HL-60 (cell line): Measurements from ENCODE around the gene UMPS.
"Not testable (repeated sequence)": the region's sequence is repeated elsewhere in the genome, so short reads cannot be mapped to it uniquely, and the experiment has no call there.

Experiments
- DNase-seq, 2 experiments: peaks; one replicate each; pipeline ENCODE4 v3.0.0-alpha.2; 2010 to 2020; ENCODE audit warnings: low read depth in 1 of 2, low spot score in 1 of 2
- H3K27ac ChIP-seq: fragments of 250-450 bp; sonication (Bioruptor Pico); replicated peaks from 2 replicates; pipeline ENCODE4 v1.5.1; 2020; ENCODE audit warnings: mild to moderate bottlenecking, moderate library complexity
- H3K27me3 ChIP-seq: fragments of 250-450 bp; sonication (Bioruptor Pico); 2 replicates; pipeline ENCODE4 v1.5.1; 2021; ENCODE audit warnings: mild to moderate bottlenecking, moderate library complexity; ENCODE audit not compliant: insufficient read depth, poor library complexity, severe bottlenecking
- H3K4me3 ChIP-seq: replicated peaks from 2 replicates; pipeline ENCODE4 v1.5.1; 2011; ENCODE audit warnings: mild to moderate bottlenecking, control low read depth, low read length; ENCODE audit not compliant: insufficient read depth
- GABPA ChIP-seq: IDR thresholded peaks from 2 replicates; pipeline ENCODE4 v1.6.1; 2012; ENCODE audit warnings: low read depth
- POLR2AphosphoS5 ChIP-seq: IDR thresholded peaks from 2 replicates; pipeline ENCODE4 v1.6.1; 2012; ENCODE audit warnings: low read depth
- SPI1 ChIP-seq: IDR thresholded peaks from 2 replicates; pipeline ENCODE4 v1.6.1; 2012; ENCODE audit warnings: low read depth, mild to moderate bottlenecking, borderline replicate concordance
- TF ChIP-seq, protein P1 (sequence below): IDR thresholded peaks from 2 replicates; pipeline ENCODE4 v1.6.1; 2012; ENCODE audit warnings: low read depth; ENCODE audit not compliant: insufficient replicate concordance
- TF ChIP-seq, protein P2 (sequence below): IDR thresholded peaks from one replicate; pipeline ENCODE4 v1.5.1; 2011; ENCODE audit warnings: low read length, control low read depth, inconsistent platforms; ENCODE audit not compliant: insufficient read depth

UMPS gene

DNA sequence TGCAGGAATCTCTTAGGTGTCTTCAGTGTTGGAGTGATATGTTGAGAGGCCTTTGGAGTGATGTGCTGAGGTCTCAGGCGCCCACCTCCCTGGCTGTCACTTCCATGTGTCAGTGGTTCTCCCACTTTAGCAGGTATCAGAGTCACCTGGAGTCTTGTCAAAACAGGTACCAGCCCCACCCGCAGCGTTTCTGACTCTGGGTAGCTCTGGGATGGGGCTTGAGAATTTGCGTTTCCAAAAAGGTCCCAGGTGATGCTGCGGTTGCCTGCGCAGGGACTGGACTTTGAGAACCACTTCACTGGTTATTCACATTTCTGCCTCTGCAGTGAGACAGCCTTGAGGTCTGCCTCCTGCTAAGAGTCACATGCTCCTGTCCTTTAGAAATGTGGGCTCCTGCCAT, 15.5 kb downstream of the UMPS start:
- H3K27me3 ChIP-seq = no peaks in the 10 kb centered on the region
- DNase-seq = no peak
- no peak overlapping the region for H3K27ac ChIP-seq
- TF ChIP-seq SPI1 (no peak), GABPA (no peak), POLR2AphosphoS5 (no peak)
- TF ChIP-seq, protein P1, sequence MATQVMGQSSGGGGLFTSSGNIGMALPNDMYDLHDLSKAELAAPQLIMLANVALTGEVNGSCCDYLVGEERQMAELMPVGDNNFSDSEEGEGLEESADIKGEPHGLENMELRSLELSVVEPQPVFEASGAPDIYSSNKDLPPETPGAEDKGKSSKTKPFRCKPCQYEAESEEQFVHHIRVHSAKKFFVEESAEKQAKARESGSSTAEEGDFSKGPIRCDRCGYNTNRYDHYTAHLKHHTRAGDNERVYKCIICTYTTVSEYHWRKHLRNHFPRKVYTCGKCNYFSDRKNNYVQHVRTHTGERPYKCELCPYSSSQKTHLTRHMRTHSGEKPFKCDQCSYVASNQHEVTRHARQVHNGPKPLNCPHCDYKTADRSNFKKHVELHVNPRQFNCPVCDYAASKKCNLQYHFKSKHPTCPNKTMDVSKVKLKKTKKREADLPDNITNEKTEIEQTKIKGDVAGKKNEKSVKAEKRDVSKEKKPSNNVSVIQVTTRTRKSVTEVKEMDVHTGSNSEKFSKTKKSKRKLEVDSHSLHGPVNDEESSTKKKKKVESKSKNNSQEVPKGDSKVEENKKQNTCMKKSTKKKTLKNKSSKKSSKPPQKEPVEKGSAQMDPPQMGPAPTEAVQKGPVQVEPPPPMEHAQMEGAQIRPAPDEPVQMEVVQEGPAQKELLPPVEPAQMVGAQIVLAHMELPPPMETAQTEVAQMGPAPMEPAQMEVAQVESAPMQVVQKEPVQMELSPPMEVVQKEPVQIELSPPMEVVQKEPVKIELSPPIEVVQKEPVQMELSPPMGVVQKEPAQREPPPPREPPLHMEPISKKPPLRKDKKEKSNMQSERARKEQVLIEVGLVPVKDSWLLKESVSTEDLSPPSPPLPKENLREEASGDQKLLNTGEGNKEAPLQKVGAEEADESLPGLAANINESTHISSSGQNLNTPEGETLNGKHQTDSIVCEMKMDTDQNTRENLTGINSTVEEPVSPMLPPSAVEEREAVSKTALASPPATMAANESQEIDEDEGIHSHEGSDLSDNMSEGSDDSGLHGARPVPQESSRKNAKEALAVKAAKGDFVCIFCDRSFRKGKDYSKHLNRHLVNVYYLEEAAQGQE = no peak
- TF ChIP-seq, protein P2, sequence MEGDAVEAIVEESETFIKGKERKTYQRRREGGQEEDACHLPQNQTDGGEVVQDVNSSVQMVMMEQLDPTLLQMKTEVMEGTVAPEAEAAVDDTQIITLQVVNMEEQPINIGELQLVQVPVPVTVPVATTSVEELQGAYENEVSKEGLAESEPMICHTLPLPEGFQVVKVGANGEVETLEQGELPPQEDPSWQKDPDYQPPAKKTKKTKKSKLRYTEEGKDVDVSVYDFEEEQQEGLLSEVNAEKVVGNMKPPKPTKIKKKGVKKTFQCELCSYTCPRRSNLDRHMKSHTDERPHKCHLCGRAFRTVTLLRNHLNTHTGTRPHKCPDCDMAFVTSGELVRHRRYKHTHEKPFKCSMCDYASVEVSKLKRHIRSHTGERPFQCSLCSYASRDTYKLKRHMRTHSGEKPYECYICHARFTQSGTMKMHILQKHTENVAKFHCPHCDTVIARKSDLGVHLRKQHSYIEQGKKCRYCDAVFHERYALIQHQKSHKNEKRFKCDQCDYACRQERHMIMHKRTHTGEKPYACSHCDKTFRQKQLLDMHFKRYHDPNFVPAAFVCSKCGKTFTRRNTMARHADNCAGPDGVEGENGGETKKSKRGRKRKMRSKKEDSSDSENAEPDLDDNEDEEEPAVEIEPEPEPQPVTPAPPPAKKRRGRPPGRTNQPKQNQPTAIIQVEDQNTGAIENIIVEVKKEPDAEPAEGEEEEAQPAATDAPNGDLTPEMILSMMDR = no peak
- no peak overlapping the region for H3K4me3 ChIP-seq

DNA sequence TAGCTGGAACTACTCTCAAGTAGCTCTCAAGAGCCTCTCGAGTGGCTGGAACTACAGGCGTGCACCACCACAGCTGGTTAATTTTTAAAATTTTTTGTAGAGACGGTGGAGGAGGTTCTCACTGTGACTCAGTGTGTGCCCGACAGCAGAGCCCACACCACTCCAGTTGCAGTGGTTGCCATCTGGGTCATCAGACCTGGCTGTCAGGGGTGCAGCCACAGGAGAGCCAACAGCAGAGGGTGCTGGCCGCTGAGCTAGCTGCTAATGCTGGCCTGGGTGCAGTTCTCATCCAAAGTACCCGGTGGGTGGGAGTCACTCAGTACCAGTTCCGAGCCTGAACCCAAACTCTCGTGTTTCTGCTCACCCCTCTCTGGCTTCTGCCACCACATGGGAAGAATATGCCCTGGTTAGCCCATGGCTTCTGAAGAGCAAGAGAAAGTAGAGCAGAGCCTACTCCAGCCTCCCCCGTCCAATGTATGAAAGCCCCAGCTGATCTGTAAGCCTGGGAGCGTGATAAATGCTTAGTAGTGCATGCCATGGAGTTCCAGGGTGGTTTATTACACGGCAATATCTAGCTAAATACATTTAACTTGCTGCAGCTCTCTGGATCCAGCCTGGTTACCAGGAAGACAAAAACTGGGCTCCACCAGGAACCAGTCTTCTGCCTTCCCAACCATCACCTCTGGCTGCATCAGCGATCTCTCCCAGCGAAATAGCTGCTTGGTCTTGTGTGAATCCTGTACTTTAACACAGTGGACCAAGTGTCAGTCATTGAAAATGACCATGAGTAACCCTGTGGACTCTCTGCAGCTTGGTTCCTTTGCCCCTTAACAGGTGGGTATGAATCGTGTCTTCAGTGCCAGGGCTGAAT, 17.1 kb downstream of the UMPS start:
- no peaks in the 10 kb centered on the region for H3K27me3 ChIP-seq
- H3K27ac ChIP-seq = no peak overlapping the region
- TF ChIP-seq, protein P1 = no peak
- TF ChIP-seq GABPA (no peak), SPI1 (no peak), POLR2AphosphoS5 (no peak)
- TF ChIP-seq, protein P2 = no peak
- DNase-seq = no peak
- H3K4me3 ChIP-seq = no peak overlapping the region

DNA sequence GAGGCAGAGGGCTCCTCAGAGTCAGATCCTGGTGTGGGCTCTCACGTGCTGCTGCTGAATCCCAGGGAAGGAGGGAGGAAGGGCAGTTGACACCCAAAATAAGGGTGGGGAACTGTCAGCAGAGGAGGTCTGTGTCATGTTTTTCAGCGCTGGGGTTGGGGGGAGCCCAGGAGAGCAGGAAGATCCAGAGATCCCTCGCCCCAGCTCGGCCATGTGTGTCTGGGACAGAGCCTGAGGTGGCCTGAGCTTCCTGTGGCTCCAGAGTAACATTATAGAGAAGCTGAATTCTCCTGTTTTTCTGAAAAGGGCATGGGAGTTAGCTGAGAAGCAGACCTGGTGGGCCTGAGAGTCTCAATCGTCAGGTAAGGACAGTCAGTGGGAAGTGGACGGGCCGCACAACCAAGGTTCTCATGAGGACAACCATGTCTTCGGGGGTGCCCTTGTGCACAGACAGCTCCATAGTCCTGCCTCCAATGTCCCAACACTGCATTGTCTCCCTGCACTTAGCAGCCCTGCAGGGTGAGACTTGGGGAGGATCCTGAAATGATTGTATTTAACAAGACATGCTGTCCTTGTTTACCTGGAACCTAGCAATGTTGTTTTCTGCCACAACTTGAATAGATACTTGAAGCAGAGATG, 18.4 kb downstream of the UMPS start:
- no peak overlapping the region for H3K27ac ChIP-seq
- TF ChIP-seq, protein P2 = no peak
- TF ChIP-seq POLR2AphosphoS5 = peak; percentile 46; the same call in 1 of the 2 replicates

DNA sequence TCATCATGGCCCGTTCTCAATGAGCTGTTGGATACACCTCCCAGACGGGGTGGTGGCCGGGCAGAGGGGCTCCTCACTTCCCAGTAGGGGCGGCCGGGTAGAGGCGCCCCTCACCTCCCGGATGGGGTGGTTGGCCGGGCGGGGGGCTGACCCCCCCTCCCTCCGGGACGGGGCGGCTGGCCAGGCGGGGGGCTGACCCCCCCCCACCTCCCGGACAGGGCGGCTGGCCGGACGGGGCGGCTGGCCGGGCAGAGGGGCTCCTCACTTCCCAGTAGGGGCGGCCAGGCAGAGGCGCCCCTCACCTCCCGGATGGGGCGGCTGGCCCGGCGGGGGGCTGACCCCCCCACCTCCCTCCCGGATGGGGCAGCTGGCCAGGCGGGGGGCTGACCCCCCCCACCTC, 19.6 kb downstream of the UMPS start:
- H3K4me3 ChIP-seq, H3K27ac ChIP-seq, DNase-seq, H3K27me3 ChIP-seq: not testable (repeated sequence)

More for the DNA sequence above, 18.4 kb downstream of the UMPS start:
- Histone ChIP-seq H3K27me3 (no peaks in the 10 kb centered on the region), H3K4me3 (no peak overlapping the region)
- no peak for DNase-seq
